Forelimb muscle (tissue), 1 donor: ENCODE data around the gene FUT3. TPM values are rescaled to one million over a fixed set of nuclear protein-coding genes. Genes with fewer than 3 reads are reported as not detected.
"Not testable (repeated sequence)": the region's sequence is repeated elsewhere in the genome, so short reads cannot be mapped to it uniquely, and the experiment has no call there.

ENCODE experiments used
- DNase-seq: peaks from one replicate; pipeline ENCODE4 v3.0.0-alpha.2; 2013; ENCODE audit warnings: low read depth
- polyA plus RNA-seq: library from polyadenylated mRNA; unstranded; fragments of 120-200 nt; gene quantifications from one replicate; pipeline ENCODE4 v1.2.1, GENCODE V29; 2013; ENCODE audit not compliant: insufficient read length

The FUT3 gene
- polyA plus RNA-seq, 1 donor: 0.25 TPM

DNA sequence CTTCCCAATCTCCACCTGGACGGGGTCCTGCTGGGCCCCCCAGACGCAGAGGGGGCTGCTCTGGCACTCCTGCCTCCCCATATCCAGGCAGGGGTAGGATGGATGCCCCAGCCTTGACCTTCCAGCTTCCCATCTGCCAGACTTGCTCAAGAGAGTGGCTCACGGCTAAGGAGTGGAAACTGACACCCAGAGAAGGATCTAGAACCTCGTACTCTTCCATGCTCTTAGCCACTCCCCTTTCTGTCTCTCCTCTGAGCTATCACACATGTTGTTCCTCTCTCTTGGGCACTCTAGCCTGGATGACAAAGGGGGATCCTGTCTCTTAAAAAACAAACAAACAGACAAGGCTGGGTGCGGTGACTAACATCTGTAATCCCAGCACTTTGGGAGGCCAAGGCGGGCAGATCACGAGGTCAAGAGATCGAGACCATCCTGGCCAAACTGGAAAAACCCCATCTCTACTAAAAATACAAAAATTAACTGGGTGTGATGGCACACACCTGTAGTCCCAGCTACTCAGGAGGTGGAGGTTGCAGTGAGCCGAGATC is 31.2 kb upstream of the FUT3 start:
- no peak for DNase-seq

DNA sequence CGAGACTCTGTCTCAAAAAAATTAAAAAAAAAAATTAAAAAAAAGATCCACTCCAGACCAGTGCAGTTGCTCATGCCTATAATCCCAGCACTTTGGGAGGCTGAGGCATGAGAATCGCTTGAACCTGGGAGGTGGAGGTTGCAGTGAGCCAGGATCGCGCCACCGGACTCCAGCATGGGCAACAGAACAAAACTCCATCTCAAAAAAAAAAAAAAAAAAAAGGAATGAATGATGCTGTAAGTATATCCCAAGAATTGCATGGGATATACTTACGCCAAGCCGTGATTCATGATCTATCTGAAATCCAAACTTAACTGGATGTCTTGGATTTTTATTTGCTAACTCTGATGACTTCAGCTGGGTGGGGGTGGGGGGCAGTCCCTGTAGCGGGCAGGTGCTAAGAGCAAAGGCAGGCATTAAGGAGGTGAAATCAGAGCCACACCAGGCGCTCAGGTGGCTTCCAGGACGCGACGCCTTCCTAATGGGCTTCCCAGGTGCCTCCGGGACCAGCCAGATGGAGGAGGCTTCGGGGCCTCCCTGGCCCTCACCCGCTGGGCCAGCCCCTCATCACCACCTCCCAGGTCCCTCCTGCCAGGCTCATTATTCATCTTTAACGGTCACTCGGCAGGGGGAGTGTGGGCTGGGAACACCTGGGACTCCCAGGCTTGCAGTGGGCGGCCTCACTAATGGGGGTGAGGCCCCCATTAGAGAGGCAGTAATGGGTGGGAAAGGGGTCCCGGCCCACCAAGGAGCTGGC is 30.5 kb upstream of the FUT3 start:
- DNase-seq: no peak

DNA sequence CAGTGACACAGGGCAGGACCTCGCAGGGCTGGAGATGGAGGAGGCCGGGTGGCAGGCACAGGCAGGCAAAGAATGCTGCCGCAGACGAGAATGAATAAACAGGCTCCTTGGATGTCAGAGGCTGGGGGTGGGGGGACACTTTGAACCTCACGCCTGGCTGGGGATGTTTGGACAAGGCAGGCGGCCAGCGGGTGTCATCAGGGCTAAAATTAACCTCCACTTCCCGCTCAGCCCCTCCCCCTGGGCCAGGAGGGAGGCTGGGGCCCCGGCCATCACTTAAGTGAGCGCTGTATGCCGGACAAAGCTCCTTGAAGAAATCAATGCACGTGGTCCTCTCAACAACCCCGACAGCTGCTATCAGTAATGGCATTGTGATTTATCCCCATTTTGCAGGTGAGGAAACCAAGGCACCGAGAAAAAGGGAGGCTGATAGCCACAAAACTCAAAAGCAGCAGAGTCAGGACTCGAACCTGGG is 29.4 kb upstream of the FUT3 start:
- no peak for DNase-seq

DNA sequence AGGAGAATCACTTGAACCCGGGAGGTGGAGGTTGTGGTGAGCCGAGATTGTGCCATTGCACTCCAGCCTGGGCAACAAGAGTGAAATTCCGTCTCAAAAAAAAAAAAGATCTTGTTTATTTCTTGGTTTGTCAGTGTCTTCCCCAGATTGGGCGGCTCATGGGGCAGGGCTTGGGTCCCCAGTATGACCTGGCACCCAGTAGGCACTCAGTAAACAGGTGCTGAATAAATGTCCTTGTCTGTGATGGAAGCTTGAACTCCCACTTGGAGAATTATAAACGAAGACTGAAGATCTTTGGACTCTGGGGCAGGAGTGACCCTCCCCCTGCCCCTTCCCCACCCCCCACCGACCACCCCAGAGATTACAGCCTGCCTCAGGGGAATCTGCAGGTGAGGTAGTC is 28.9 kb upstream of the FUT3 start:
- no peak for DNase-seq

DNA sequence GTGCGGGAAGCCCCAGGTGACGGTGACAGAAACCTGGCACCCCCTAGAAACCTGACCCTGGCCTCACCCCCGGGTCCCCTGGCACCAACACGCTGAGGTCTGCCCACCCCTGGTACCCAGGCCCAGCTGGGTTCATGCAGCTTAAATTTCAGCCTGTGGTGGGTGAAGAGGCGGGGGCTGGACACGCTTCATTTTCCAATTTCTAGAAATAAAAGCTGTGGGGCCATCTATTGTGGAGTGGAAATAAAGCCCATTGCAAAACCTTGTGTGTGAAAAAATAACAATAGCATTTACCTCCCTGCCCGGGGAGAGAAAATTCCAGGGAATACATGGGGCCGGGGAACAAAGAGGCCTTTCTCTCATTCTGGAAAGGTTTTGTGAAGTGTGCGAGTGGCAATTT is 26.6 kb upstream of the FUT3 start:
- DNase-seq: no peak

DNA sequence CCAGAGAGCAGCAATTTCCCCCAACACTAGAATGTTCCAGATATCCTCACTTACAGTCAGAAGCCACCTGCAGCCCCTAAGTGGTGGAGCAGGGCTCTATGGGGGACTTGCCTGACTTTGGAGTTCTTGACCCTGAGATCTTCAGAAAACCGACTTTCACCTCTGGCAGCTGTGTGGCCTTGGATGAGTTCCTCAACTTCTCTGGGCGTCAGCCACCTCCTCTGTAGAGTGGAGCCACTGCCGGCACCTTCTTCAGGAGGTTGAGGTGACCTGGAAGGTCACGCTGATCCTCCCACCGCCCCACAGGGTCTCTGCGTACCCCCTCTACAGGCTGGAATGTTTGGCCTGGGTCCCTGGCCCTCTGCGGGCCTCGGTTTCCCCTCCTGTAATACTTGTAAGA is 26.2 kb upstream of the FUT3 start:
- DNase-seq: no peak

DNA sequence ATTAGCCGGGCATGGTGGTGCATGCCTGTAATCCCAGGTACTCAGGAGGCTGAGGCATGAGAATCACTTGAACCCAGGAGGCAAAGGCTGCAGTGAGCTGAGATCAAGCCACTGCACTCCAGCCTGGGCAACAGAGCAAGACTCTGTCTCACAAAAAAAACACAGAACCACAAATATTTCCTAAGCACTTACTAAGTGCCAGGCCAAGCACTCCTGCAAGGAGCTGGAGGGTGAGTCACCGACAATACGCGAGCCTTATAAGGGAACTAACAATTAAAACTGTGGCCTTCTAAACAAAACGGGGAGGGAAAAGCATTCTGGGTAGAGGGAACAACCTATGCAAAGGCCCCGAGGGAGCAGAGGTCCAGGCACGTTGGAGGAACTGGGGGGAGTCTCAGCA is 23.2 kb upstream of the FUT3 start:
- DNase-seq: not testable (repeated sequence)

DNA sequence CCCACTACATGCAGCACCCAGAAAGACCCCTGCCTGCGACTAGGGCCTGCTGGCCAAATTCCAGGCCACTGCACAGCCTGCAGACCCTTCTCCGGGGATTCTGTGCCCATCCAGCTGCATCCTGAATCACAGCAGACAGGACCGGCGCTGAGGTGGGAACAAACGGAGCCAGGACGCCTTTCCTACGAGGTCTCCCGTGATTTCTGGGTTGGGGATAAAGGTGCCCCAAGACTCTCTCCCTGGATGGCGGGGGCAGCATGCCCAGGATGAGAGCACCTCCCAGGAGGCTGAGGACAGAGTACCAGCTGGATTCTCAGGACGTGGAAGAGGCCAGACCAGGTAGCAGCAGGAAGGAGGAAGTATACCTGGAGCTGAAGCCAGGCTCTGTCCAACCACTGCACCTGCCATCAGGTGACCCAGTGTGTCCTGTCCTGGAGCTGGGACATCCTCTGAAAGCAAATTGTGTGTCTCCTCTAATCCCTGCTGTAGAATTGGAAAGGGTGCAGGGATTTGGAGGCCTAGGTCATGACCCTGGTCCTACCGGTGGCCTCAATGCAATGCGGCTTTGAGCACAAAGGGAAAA is 22.5 kb upstream of the FUT3 start:
- no peak for DNase-seq

DNA sequence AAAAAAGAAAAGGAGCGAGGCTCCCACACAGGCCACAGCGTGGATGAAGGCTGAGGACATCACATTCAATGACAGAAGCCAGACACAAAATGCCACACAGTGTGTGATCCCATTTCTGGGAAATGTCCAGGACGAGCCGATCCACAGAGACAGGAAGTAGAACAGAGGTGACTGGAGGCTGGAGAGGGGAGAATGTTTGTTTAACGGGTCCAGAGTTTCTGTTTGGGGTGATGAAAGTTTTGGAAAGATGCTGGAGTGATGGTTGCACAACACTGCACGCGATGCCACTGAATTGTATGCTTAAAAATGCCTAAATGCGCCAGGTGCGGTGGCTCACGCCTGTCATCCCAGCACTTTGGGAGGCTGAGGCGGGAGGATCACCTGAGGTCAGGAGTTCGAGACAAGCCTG is 19.7 kb upstream of the FUT3 start:
- DNase-seq: no peak

DNA sequence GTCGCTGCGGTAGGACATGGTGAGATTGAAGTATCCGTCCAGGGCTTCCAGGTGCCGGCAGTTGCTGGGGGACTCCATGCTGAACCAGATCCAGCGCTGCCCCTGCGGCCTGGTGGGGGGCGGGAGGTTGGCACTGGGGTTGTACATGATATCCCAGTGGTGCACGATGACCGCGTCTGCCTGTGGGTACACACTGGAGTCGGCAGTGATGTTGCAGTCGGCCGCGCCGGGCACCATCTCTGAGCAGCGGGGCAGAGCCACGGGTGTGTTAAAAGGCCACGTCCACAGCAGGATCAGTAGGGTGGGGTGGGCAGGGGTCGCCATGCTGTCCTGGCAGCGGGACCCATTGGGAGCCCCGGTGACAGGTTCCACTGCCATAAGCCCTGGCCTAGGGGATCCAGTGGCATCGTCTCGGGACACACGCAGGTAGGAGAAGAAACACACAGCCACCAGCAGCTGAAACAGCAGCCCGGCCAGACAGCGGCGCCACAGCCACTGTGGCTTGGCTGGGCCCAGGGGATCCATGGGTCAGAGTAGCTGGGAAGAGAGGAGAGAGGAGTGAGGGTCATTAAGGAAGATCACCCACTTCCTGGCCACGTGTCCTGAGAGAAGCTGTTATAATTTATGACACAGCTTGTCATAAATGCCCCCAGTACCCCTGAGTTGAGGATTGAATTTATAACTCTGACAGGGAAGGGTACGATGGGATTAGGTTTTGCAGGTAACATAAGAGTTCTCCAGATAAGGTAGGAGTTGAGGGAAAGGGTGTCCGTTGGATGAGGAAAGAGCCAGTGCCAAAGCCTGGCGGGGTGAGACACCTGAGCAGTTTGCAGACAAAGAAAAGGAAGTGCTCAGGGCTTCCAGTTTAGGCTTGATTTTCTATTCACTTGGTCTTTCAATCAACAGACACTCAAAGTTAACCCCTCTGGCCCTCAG is 16.2 kb upstream of the FUT3 start:
- DNase-seq: no peak

DNA sequence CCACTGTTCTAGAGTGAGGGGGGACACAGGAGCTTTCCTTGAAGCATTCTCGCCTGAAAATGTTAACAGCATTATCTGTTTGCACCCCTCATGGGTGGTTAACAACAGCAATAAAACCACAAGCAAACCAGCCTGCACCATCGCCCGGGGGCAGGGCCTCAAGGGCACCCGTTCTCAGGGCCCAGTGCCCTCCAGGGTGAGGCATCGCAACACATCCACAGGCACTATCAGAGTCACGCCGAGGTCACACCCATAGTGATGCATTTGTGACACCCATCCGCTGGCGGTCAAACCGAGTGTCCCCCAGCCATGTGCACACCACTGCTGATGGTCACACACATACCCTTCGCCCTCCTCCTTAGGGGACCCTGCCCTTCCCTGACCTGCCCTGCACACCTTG is 14.5 kb upstream of the FUT3 start:
- DNase-seq: no peak

DNA sequence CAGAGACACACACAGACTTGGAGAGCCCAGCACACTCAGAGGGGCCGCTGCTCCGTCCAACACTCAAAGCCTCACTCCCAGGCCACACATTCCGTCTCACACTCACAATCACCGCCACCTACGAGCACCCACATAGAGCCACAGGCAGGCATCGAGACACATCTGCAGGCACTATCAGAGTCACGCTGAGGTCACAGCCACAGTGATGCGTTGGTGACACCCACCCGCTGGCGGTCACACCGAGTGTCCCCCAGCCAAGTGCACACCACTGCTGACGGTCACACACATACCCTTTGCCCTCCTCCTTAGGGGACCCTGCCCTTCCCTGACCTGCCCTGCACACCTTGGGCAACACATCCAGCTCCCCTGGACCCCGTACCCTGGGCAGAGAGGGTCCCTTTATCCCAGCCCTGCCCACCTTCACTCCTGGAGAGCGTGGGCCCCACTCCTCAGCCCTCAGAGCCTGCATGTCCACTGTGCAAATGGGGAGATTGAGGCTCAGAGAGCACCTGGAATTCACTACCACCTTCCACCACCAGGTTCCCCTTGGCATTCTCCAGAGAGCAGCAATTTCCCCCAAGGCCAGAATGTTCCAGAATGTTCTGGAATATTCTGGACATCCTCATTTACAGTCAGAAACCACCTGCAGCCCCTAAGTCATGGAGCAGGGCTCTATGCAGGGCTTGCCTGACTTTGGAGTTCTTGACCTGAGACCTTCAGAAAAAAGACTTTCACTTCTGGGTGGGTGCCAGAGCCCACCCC is 13.7 kb upstream of the FUT3 start:
- DNase-seq: no peak

DNA sequence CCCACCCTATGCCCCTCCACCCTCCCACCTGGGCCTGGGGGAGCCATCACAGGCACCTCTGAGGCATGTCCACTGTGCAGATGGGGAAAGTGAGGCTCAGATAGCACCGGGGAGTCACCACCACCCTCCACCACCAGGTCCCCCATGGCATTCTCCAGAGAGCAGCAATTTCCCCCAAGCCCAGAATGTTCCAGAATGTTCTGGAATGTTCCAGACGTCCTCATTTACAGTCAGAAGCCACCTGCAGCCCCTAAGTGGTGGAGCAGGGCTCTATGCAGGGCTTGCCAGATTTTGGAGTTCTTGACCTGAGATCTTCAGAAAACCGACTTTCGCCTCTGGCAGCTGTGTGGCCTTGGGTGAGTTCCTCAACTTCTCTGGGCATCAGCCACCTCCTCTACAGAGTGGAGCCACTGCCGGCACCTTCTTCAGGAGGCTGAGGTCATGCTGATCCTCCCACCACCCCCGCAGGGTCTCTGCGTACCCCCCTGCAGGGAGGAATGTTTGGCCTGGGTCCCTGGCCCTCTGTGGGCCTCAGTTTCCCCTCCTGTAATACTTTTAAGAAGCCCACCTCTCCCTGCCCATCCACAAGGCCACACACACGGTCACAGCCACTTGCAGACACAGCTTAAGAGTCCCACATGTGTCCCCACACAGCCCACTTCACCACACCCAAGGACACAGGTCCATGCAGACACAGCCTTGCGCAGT is 12.9 kb upstream of the FUT3 start:
- DNase-seq: no peak

DNA sequence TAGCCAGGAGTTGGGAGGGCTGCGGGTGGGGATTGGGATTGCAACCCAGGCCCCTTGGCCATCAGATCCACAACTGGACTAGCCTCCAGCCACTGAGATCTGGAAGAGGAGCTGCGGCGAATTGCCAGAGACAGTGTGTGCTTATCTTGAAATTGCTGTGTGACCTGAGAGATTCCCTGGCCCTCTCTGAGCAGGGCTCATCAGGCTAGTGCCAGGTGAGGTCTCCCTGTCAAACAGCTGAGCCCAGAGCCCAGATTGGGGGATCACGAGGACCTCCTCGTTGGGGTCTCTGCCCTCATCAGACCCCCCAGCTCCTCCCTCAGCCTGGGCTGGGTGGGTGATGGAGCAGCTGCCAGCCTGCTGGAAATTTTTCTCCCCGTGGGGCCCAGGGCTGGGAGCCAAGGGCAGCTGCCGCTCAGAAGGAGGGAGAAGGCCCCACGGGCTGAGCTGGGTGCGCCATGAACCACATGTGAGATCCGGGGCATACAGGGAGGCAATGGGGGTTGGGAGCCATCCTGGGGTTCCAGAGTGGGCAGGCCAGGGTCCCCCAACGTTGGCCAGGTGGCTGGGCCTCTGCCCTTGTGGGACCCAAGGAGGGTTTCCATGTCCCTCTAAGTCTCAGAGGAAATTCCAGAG is 11.9 kb upstream of the FUT3 start:
- DNase-seq: no peak

DNA sequence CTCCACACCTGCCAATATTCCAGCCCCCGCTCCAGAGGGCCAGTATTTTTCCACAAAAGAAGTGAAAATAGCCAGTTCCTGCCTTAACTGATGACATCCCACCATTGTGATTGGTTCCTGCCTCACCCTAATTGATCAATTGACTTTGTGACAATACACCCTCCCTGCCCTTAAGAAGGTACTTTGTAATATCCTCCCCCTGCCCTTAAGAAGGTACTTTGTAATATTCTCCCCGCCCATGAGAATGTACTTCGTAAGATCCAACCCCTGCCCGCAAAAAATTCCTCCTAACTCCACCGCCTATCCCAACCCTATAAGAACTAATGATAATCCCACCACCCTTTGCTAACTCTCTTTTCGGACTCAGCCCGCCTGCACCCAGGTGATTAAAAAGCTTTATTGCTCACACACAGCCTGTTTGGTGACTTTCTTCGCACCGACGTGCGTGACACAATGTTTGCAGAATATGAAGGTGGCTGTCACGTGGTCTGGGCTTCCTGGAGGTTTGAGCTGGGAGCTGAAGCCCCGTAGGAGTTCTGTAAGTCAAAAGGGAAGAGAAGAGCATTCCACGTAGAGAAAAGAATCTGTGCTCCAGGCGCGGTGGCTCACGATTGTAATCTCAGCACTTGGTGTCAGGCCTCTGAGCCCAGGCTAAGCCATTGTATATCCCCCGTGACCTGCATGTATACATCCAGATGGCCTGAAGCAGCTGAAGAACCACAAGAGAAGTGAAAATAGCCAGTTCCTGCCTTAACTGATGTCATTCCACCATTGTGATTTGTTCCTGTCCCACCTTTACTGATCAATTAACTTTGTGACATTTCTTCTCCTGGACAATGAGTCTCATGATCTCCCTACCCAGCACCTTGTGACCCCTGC is 6.2 kb upstream of the FUT3 start:
- no peak for DNase-seq

DNA sequence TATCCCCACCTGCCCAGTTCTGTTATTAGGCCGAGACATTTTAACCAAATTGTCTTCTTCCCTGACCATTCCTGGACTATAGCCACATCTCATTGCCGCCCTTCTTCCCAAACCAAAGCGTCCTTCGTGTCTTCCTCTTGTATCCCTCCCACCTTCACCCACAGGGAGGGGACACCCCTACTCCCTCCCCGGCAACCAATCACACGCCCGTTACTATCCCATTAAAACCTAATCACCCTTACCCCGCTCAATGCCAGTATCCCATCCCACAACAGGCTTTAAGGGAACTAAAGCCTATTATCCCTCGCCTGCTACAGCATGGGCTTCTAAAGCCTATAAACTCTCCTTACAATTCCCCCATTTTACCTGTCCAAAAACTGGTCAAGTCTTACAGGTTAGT is 3.9 kb upstream of the FUT3 start:
- DNase-seq: not testable (repeated sequence)

DNA sequence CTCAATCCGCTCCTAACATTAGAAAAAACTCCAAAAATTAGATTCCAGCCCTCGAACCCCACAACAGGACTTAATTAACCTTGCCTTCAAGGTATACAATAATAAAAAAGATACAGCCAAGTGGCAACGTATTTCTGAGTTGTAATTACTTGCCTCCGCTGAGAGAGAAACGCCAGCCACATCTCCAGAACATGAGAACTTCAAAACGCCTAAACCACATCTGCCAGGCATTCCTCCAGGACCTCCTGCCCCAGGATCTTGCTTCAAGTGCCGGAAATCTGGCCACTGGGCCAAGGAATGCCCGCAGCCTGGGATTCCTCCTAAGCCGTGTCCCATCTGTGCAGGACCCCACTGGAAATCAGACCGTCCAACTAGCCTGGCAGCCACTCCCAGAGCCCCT is 2.9 kb upstream of the FUT3 start:
- DNase-seq: not testable (repeated sequence)

DNA sequence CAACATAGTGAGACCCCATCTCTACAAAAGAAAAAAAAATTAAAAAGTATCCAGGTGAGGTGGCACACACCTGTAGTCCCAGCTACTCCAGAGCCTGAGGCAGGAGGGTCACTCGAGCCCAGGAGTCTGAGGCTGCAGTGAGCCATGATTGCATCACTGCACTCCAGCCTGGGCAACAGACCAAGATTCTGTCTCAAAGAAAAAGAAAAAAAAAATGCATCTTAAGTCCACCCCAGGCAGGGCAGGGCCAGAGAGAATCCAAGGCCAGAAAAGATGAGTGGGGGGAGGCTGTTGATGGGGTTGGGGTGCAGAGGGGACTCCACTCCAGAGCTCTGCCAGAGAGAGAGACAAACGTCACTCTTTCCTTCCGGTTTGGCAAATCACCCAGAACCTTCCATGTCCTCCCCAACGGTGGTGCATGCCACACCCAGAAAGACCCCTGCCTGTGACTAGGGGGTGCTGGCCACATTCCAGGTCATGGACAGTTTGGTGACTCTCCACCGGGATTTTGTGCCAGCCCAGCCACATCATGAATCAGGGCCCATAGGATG is 431 bp downstream of the FUT3 start:
- DNase-seq: no peak

DNA sequence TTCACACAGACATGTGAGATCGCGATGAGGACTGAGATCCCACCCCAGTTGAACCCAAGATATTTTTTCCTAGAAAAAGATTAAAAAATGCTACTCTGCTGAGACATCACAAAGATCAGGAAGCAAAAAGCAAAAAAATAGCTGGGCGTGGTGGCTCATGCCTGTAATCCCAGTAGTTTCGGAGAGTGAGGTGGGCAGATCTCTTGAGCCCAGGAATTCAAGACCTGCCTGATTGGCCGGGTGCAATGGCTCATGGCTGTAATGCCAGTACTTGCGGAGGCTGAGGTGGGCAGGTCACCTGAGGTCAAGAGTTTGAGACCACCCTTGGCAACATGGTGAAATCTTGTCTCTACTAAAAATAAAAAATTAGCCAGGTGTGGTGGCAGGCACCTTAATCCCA is 1.1 kb downstream of the FUT3 start:
- DNase-seq: no peak
